B cell (primary cell): ENCODE data around the gene DPH1. TPM values are rescaled to one million over a fixed set of nuclear protein-coding genes. Genes with fewer than 3 reads are reported as not detected.

ENCODE experiments used
- ATAC-seq: fragments of 200-7000 bp; cut with Tn5 transposase; one replicate; pipeline ENCODE4 v1.10.0; 2021; ENCODE audit warnings: low read depth, mild to moderate bottlenecking, moderate number of reproducible peaks, moderate library complexity
- CTCF ChIA-PET: fragments of 350-600 bp; sonication (Branson Sonifier 250); formaldehyde crosslinking; loops from one replicate; lab custom pipeline; 2021; ENCODE audit warnings: antibody characterized with exemption, inconsistent platforms; lab: Charles Lee
- POLR2A ChIA-PET: fragments of 350-600 bp; sonication (Branson Sonifier 250); formaldehyde crosslinking; loops from one replicate; lab custom pipeline; 2021; ENCODE audit warnings: antibody characterized with exemption; lab: Charles Lee
- DNase-seq: peaks from one replicate; pipeline ENCODE4 v3.0.0; 2013
- H2AFZ ChIP-seq: 2 replicates; pipeline ENCODE4 v1.6.1; 2012; ENCODE audit warnings: mild to moderate bottlenecking, low read depth, low read length; ENCODE audit not compliant: insufficient read depth, poor library complexity, severe bottlenecking
- H3K27ac ChIP-seq, 2 donors: 1 replicate in 1 of 2; 2 replicates in 1 of 2; pipeline ENCODE4 v1.5.1; 2012 to 2013; ENCODE audit warnings: low read length in 2 of 2, mild to moderate bottlenecking in 2 of 2, moderate library complexity in 1 of 2
- H3K27me3 ChIP-seq, 4 experiments: fragments of 200-600 bp in 1 of 4; sonication (generic) in 1 of 4; replicated peaks in 1 of 4; 1 replicate in 2 of 4; 2 replicates in 2 of 4; pipeline versions ENCODE4 v1.6.1 to v1.7.0; 2013 to 2016; ENCODE audit warnings: low read length in 3 of 4, mild to moderate bottlenecking in 2 of 4, mixed read lengths in 1 of 4, moderate library complexity in 1 of 4; ENCODE audit not compliant: insufficient read depth in 4 of 4, control insufficient read depth in 3 of 4; ENCODE audit errors: control extremely low read depth in 1 of 4
- H3K36me3 ChIP-seq, 2 experiments: replicated peaks in 1 of 2; 1 replicate in 1 of 2; 2 replicates in 1 of 2; pipeline versions ENCODE4 v1.6.1 to v1.7.1; 2013; ENCODE audit warnings: low read length in 1 of 2; ENCODE audit not compliant: insufficient read depth in 2 of 2, control insufficient read depth in 1 of 2; ENCODE audit errors: control extremely low read depth in 1 of 2, extremely low read depth in 1 of 2
- H3K4me1 ChIP-seq, 2 donors: fragments of 200-600 bp in 1 of 2; sonication (generic) in 1 of 2; 1 replicate in 1 of 2; 2 replicates in 1 of 2; pipeline versions ENCODE4 v1.5.1 to v1.6.1; 2013 to 2017; ENCODE audit warnings: low read length in 2 of 2; ENCODE audit not compliant: control insufficient read depth in 2 of 2, insufficient read depth in 2 of 2
- H3K4me2 ChIP-seq: replicated peaks from 2 replicates; pipeline ENCODE3; 2012; ENCODE audit warnings: mild to moderate bottlenecking, low read depth, low read length; ENCODE audit not compliant: poor library complexity, severe bottlenecking
- H3K4me3 ChIP-seq, 5 experiments: fragments of 200-600 bp in 1 of 5; sonication (generic) in 1 of 5; 1 replicate in 3 of 5; 2 replicates in 2 of 5; pipeline versions ENCODE4 v1.5.1 to v1.7.0; 2011 to 2016; ENCODE audit warnings: low read length in 4 of 5, mild to moderate bottlenecking in 4 of 5, low read depth in 2 of 5, control low read depth in 1 of 5, moderate library complexity in 1 of 5; ENCODE audit not compliant: insufficient read depth in 1 of 5; ENCODE audit errors: control extremely low read depth in 1 of 5, extremely low read depth in 1 of 5
- H3K79me2 ChIP-seq: fragments of 200-600 bp; sonication (generic); one replicate; pipeline ENCODE4 v1.6.0; 2016; ENCODE audit warnings: low read length; ENCODE audit not compliant: control insufficient read depth, insufficient read depth
- H3K9ac ChIP-seq: fragments of 200-600 bp; sonication (generic); 2 replicates; pipeline ENCODE4 v1.6.1; 2017; ENCODE audit warnings: mild to moderate bottlenecking, low read length, moderate library complexity
- H3K9me3 ChIP-seq, 3 donors: one replicate each; pipeline versions ENCODE4 v1.6.1 to v1.7.1; 2013; ENCODE audit warnings: low read length in 2 of 3; ENCODE audit not compliant: control insufficient read depth in 2 of 3, insufficient read depth in 1 of 3; ENCODE audit errors: control extremely low read depth in 1 of 3
- H4K20me1 ChIP-seq: 2 replicates; pipeline ENCODE4 v1.6.0; 2012; ENCODE audit warnings: mild to moderate bottlenecking, low read length; ENCODE audit not compliant: insufficient read depth, control insufficient read depth, poor library complexity, severe bottlenecking
- H3K27ac Mint-ChIP-seq: one replicate; pipeline ENCODE4 v1.8.0; 2021; ENCODE audit warnings: mixed read lengths
- H3K27me3 Mint-ChIP-seq: one replicate; pipeline ENCODE4 v1.8.0; 2021; ENCODE audit warnings: mixed read lengths
- H3K4me1 Mint-ChIP-seq: one replicate; pipeline ENCODE4 v1.8.0; 2021; ENCODE audit warnings: mixed read lengths
- H3K4me3 Mint-ChIP-seq: one replicate; pipeline ENCODE4 v1.8.0; 2021; ENCODE audit warnings: mixed read lengths
- H3K9me3 Mint-ChIP-seq: one replicate; pipeline ENCODE4 v1.8.0; 2022; ENCODE audit warnings: mixed read lengths; ENCODE audit not compliant: insufficient read depth
- CTCF ChIP-seq: fragments of 200-600 bp; IDR thresholded peaks from one replicate; pipeline ENCODE4 v1.8.0; 2022; ENCODE audit warnings: antibody characterized with exemption, mild to moderate bottlenecking
- EZH2 ChIP-seq: IDR thresholded peaks from 2 replicates; pipeline ENCODE4 v1.6.1; 2012; ENCODE audit warnings: borderline replicate concordance, low read depth, mild to moderate bottlenecking, moderate library complexity, low read length; ENCODE audit not compliant: insufficient read depth, poor library complexity, severe bottlenecking
- WGBS: methylation state at CpG from one replicate; pipeline ENCODE4 v1.1.5; 2013; ENCODE audit warnings: missing lambda C conversion rate; ENCODE audit not compliant: insufficient coverage; 5-methylcytosine and 5-hydroxymethylcytosine counted together
- intact Hi-C: fragments of 100-400 bp; cut with micrococcal nuclease; formaldehyde crosslinking; loops from one replicate; pipeline ENCODE4 v1.10.0; 2022
- polyA plus RNA-seq: library from polyadenylated mRNA; depleted of rRNA; stranded (reverse); fragments of >200 nt; gene quantifications from 2 replicates; pipeline ENCODE4 v1.2.3, GENCODE V29; 2012
- total RNA-seq, 2 donors: library from RNA; stranded (reverse); fragments of 120-200 nt in 1 of 2; gene quantifications; 1 replicate in 1 of 2; 2 replicates in 1 of 2; pipeline versions ENCODE4 v1.2.3 to v1.2.4, GENCODE V29; 2013 to 2022

Gene DPH1
- total and polyA plus RNA-seq, 2 donors (not counting 1 experiment from before 2014, with no cell fraction given), result 83.6 to 105 TPM

- ATAC-seq, result no peak
- no peak overlapping the region for H2AFZ ChIP-seq
- no peak overlapping the region for H3K4me2 ChIP-seq
- no peak overlapping the region for H3K27ac ChIP-seq
- H3K4me3 Mint-ChIP-seq, result no peak overlapping the region
- ChIA-PET CTCF (interaction anchor here (0.6 to 5.4 kb wide), 4 partner anchors 12 to 1069 kb away, joined by 4 to 28 read pairs (median 14); partner anchors contain the start of gene HIC1), POLR2A (no interaction called here)
- H3K27ac Mint-ChIP-seq, result no peak overlapping the region
- H3K4me1 ChIP-seq, result peaks cover 12 to 31% of the 10 kb centered on the region in 2 donors
- WGBS, result 88% methylated on average over 27 of the region's 31 CpGs
- no peaks in the 10 kb centered on the region for H3K27me3 ChIP-seq
- no peaks in the 10 kb centered on the region for H3K27me3 Mint-ChIP-seq
- H4K20me1 ChIP-seq, result no peaks in the 10 kb centered on the region
- intact Hi-C loops, result no loop called here
- peaks cover 25% of the 10 kb centered on the region for H3K4me1 Mint-ChIP-seq
- no peak overlapping the region for H3K9ac ChIP-seq
- DNase-seq, result no peak
- no peaks in the 10 kb centered on the region for H3K9me3 ChIP-seq
- peaks cover 2 to 9% of the 10 kb centered on the region in 2 experiments for H3K36me3 ChIP-seq
- no peak overlapping the region for H3K4me3 ChIP-seq
- no peaks in the 10 kb centered on the region for H3K79me2 ChIP-seq
- TF ChIP-seq CTCF (no peak), EZH2 (no peak)
- H3K9me3 Mint-ChIP-seq, result no peaks in the 10 kb centered on the region
These were observed 41.7 kb downstream of the DPH1 start for GRCh38 chr17:2071455-2072281.

- 84% methylated on average over 7 of the region's 10 CpGs for WGBS
- ATAC-seq, result no peak
- Mint-ChIP-seq H3K4me1 (peaks cover 22% of the 10 kb centered on the region), H3K27me3 (no peaks in the 10 kb centered on the region), H3K27ac (no peak overlapping the region), H3K4me3 (no peak overlapping the region), H3K9me3 (no peaks in the 10 kb centered on the region)
- Histone ChIP-seq H3K27ac (no peak overlapping the region), H3K4me3 (no peak overlapping the region), H4K20me1 (no peaks in the 10 kb centered on the region), H3K4me1 (peaks cover 12 to 29% of the 10 kb centered on the region in 2 donors), H3K9ac (no peak overlapping the region), H3K36me3 (peaks cover 2 to 11% of the 10 kb centered on the region in 2 experiments), H3K9me3 (no peaks in the 10 kb centered on the region), H3K4me2 (no peak overlapping the region), H3K27me3 (no peaks in the 10 kb centered on the region), H2AFZ (no peak overlapping the region), H3K79me2 (no peaks in the 10 kb centered on the region)
- ChIA-PET CTCF (interaction anchor here (1.0 to 1.3 kb wide), 2 partner anchors 14 to 170 kb away, joined by 3 to 4 read pairs; no protein-coding TSS in a partner anchor), POLR2A (interaction anchor here (1.0 kb wide), 1 partner anchor 13 kb away, joined by 3 read pairs; no protein-coding TSS in a partner anchor)
- no peak for DNase-seq
- intact Hi-C loops, result no loop called here
- TF ChIP-seq EZH2, result no peak
- no peak for TF ChIP-seq CTCF
These were observed 45.0 kb downstream of the DPH1 start for GRCh38 chr17:2074919-2075318.
